ENCODE data around the gene ZSWIM1. TPM values are rescaled to one million over a fixed set of nuclear protein-coding genes. Genes with fewer than 3 reads are reported as not detected.

The ZSWIM1 gene
- total and polyA plus RNA-seq, 2 of the 13 experiments (the other 11 are each of a cell fraction or from before 2014, with no cell fraction given): 9.5 to 11.7 TPM

- TF ChIP-seq TRAFD1 (CRISPR knock-in tag; IDR thresholded peaks at IDR 0.05; ENCODE audit: borderline replicate concordance): no peak
- peak; percentile 61; the same call in 1 of the 2 replicates for TF ChIP-seq BORCS8-MEF2B (CRISPR knock-in tag; IDR thresholded peaks at IDR 0.05)
These were observed 46.2 kb upstream of the ZSWIM1 start (continued) for GRCh38 chr20:45834797-45835161.

- Histone ChIP-seq H2AFZ (ENCODE audit: low read length) (no peak overlapping the region), H3K4me3 (replicated peaks in 1 of 3; ENCODE audit: insufficient read depth in 1 of 3, low read depth in 2 of 3, low read length in 3 of 3) (no peak overlapping the region), H3K4me1 (ENCODE audit: insufficient read depth, low read length) (peaks cover 48% of the 10 kb centered on the region), H4K20me1 (ENCODE audit: insufficient read depth, low read length) (no peaks in the 10 kb centered on the region), H3K9ac (ENCODE audit: insufficient read depth, low read depth, low read length) (no peak overlapping the region), H3K27ac (ENCODE audit: extremely low read length, insufficient read depth, low read length) (no peak overlapping the region), H3K36me3 (replicated peaks in 1 of 2; ENCODE audit: control insufficient read depth in 1 of 2, insufficient read depth in 2 of 2, low read length in 2 of 2) (0 out of 5 replicates have a peak, but pooled peaks cover 0 to 4% of the 10 kb centered on the region in 2 experiments), H3K79me2 (ENCODE audit: insufficient read depth, low read length) (no peaks in the 10 kb centered on the region), H3K4me2 (ENCODE audit: low read depth, low read length) (no peak overlapping the region), H3K27me3 (ENCODE audit: control insufficient read depth in 1 of 2, insufficient read depth in 2 of 2, low read length in 2 of 2) (no peaks in the 10 kb centered on the region), H3K9me3 (ENCODE audit: low read length) (no peaks in the 10 kb centered on the region)
- in situ Hi-C loops (cut with HindIII; ENCODE audit: extremely low pct_ligation_motif_present, low pct_unique_long_range_greater_than_20kb) (no loop called here), intact Hi-C loops (cut with micrococcal nuclease; ENCODE audit: unreplicated experiment) (no loop called here)
- ChIA-PET POLR2A (no interaction called here), CTCF (ENCODE audit: low intra/inter-chr PET ratio, low total read pairs) (no interaction called here)
- BruUV-seq (replicated peaks): no TSS peak
- DNase-seq (ENCODE audit: low spot score) (no peak), ATAC-seq (no peak), FAIRE-seq (no peak)
- TF ChIP-seq CREB1 (IDR thresholded peaks at IDR 0.05): peak; percentile 56
- TF ChIP-seq CREB1 (CRISPR knock-in tag; IDR thresholded peaks at IDR 0.05): no peak
- peak; percentile 55; the same call in 1 of the 2 replicates for TF ChIP-seq ATF7 (IDR thresholded peaks at IDR 0.05)
- no peak for TF ChIP-seq ATF7 (CRISPR knock-in tag; IDR thresholded peaks at IDR 0.05)
- 0 out of 2 replicates have a peak, but pooled peaks have one; percentile 7 for TF ChIP-seq ZNF33B (CRISPR knock-in tag; IDR thresholded peaks at IDR 0.05)
- TF ChIP-seq ATF4 (CRISPR knock-in tag; IDR thresholded peaks at IDR 0.05): no peak
- no peak for TF ChIP-seq ARID4A (CRISPR knock-in tag; IDR thresholded peaks at IDR 0.05; ENCODE audit: borderline replicate concordance)
- no peak for TF ChIP-seq SRY (CRISPR knock-in tag; IDR thresholded peaks at IDR 0.05)
- 0 out of 2 replicates have a peak, but pooled peaks have one; percentile 10 for TF ChIP-seq ZHX1 (CRISPR knock-in tag; IDR thresholded peaks at IDR 0.05; ENCODE audit: low read depth)
- 81% methylated on average over 3 of the region's 3 CpGs for WGBS (ENCODE audit: low lambda C conversion rate)
These were observed 45.7 kb upstream of the ZSWIM1 start for GRCh38 chr20:45835329-45835765.
